ENCODE data around the gene PRR12. TPM values are rescaled to one million over a fixed set of nuclear protein-coding genes. Genes with fewer than 3 reads are reported as not detected.

PRR12 gene
- total and polyA plus RNA-seq, 9 of the 15 experiments (the other 6 are each of a cell fraction or from before 2014, with no cell fraction given): 0.01 to 21.1 (median 0.98) TPM

GRCh38 chr19:49579193-49579592 is 11.8 kb upstream of the PRR12 start (continued):
- TF ChIP-seq CBX8 (IDR thresholded peaks at IDR 0.05; ENCODE audit: borderline replicate concordance, extremely low read depth, low read depth, low read length, poor library complexity, severe bottlenecking) (no peak), PTRF (tag; IDR thresholded peaks at IDR 0.05) (peak; percentile 88), LCOR (CRISPR knock-in tag; IDR thresholded peaks at IDR 0.05) (no peak), ZNF165 (CRISPR knock-in tag; IDR thresholded peaks at IDR 0.05; ENCODE audit: borderline replicate concordance) (0 out of 2 replicates have a peak, but pooled peaks have one; percentile 57), EGR1 (conservative IDR thresholded peaks at IDR 0.05) (no peak), BCOR (IDR thresholded peaks at IDR 0.05) (no peak), POLR2B (IDR thresholded peaks at IDR 0.05; ENCODE audit: low read depth, partially characterized antibody) (no peak), CREB3L1 (IDR thresholded peaks at IDR 0.05; ENCODE audit: borderline replicate concordance, low read depth) (no peak), SRF (CRISPR knock-in tag; IDR thresholded peaks at IDR 0.05) (no peak), FOSL1 (tag; conservative IDR thresholded peaks at IDR 0.05) (no peak), CHD4 (IDR thresholded peaks at IDR 0.05; ENCODE audit: insufficient read depth, insufficient replicate concordance, low read depth, low read length, poor library complexity, severe bottlenecking) (no peak), NFYB (IDR thresholded peaks at IDR 0.05; ENCODE audit: extremely low read depth, insufficient read length) (no peak), CREM (IDR thresholded peaks at IDR 0.05; ENCODE audit: low read depth) (no peak), MCM5 (IDR thresholded peaks at IDR 0.05; ENCODE audit: low read depth) (no peak)
- TF ChIP-seq, protein P1, sequence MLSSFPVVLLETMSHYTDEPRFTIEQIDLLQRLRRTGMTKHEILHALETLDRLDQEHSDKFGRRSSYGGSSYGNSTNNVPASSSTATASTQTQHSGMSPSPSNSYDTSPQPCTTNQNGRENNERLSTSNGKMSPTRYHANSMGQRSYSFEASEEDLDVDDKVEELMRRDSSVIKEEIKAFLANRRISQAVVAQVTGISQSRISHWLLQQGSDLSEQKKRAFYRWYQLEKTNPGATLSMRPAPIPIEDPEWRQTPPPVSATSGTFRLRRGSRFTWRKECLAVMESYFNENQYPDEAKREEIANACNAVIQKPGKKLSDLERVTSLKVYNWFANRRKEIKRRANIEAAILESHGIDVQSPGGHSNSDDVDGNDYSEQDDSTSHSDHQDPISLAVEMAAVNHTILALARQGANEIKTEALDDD (IDR thresholded peaks at IDR 0.05): no peak
- TF ChIP-seq, protein P2, sequence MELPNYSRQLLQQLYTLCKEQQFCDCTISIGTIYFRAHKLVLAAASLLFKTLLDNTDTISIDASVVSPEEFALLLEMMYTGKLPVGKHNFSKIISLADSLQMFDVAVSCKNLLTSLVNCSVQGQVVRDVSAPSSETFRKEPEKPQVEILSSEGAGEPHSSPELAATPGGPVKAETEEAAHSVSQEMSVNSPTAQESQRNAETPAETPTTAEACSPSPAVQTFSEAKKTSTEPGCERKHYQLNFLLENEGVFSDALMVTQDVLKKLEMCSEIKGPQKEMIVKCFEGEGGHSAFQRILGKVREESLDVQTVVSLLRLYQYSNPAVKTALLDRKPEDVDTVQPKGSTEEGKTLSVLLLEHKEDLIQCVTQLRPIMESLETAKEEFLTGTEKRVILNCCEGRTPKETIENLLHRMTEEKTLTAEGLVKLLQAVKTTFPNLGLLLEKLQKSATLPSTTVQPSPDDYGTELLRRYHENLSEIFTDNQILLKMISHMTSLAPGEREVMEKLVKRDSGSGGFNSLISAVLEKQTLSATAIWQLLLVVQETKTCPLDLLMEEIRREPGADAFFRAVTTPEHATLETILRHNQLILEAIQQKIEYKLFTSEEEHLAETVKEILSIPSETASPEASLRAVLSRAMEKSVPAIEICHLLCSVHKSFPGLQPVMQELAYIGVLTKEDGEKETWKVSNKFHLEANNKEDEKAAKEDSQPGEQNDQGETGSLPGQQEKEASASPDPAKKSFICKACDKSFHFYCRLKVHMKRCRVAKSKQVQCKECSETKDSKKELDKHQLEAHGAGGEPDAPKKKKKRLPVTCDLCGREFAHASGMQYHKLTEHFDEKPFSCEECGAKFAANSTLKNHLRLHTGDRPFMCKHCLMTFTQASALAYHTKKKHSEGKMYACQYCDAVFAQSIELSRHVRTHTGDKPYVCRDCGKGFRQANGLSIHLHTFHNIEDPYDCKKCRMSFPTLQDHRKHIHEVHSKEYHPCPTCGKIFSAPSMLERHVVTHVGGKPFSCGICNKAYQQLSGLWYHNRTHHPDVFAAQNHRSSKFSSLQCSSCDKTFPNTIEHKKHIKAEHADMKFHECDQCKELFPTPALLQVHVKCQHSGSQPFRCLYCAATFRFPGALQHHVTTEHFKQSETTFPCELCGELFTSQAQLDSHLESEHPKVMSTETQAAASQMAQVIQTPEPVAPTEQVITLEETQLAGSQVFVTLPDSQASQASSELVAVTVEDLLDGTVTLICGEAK (IDR thresholded peaks at IDR 0.05): no peak
- TF ChIP-seq, protein P2 (CRISPR knock-in tag; IDR thresholded peaks at IDR 0.05): no peak

Data from K562 (cell line).